DMS79 (cell line): ENCODE data around the gene ZYG11B.
"Not testable (repeated sequence)": the region's sequence is repeated elsewhere in the genome, so short reads cannot be mapped to it uniquely, and the experiment has no call there.

ENCODE experiments used
- DNase-seq: peaks from one replicate; lab custom pipeline; 2025; lab: John Stamatoyannopoulos, UW

The ZYG11B gene

DNA sequence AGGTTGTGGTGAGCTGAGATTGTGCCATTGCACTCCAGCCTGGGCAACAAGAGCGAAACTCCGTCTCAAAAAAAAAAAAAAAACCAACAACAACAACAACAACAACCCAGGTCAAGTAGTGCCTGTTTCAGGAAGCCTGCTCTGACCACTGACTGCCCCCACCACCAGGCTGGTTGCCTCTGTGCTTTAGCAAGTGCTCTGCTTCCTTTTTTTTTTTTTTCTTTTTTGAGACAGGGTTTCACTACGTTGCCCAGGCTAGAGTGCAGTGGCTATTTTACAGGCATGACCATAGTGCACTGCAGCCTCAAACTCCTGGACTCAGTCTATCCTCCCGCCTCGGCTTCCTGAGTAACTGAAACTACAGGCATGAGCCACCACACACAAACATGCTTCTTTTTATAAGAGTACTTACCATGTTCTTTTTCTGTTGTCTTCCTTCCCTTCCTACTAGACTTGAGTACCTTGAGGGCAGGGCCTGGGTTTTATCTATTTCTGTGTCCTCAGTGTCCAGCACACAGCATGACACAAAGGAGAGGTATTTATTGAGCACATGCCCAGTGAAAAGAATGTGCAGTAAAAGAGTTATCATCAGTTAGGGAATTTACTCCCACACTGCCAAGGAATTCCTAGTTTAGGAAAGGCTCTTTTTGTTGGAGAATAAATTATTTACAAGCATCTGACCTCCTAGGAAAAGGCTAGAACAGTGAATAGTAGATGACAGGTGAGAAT lies 18.2 kb upstream of the ZYG11B start:
- DNase-seq = no peak

DNA sequence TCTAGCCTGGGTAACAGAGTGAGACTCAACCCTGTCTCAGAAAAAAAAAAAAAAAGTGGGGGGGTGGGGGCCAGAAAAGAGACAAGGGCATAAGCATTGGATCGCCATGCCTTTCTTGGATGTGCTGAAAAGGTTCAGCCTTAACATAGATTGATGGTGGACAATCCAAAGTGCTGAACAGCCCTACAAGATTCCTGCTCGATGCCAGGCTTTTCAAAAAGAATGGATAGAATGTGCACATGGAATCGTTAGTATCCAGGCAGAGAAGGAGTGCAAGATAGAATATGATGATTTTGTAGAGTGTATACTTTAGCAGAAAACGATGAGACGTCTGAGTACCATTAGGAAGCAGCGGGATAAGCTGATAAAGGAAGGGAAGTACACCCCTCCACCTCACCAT lies 17.2 kb upstream of the ZYG11B start:
- no peak for DNase-seq

DNA sequence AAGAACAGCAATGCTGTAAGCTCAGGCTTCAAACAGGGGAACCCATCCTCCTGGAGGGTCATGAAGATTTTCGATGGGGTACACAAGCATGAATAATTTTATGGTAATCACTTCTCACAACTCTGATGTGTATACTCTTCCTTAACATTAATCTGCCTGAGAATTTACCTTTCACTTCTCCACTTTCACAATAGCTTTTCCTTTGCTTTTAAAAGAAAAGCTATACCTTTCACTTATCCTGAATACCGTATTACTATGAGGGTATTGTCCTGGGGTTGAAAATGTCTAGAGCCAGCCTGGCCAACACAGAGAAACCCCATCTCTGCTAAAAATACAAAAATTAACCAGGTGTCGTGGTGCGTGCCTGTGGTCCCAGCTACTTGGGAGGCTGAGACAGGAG lies 12.7 kb upstream of the ZYG11B start:
- DNase-seq = no peak

DNA sequence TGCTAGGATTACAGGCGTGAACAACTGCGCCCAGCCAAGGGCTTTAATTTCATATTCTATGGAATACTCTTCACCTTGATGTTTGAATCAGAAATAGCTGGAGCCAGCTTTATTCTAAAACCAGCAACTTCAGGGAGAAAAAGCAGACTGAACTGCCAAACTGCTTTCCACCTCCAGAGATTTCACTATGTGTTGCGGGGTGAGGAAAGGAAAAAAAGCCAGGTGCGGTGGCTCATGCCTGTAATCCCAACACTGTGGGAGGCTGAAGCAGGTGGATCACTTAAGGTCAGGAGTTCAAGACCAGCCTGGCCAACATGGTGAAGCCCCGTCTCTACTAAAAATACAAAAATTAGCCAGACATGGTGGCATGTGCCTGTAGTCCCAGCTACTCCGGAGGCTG lies 11.0 kb upstream of the ZYG11B start:
- DNase-seq = not testable (repeated sequence)

DNA sequence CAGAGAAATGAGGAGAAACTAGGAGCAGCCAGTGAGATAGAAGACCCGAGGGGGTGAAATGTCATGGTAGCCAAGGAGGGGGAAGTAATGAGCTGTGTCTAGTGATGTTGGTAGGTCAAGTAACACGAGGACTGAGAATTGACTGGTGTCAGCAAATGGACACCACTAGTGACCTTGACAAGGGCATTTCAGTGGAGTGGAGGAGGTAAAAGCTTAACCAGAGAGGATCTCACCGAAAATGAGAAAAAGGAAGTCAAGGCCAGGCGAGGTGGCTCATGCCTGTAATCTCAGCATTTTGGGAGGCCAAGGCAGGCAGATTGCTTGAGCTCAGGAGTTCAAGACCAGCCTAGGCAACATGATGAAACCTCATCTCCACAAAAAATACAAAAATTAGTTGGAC lies 3.0 kb upstream of the ZYG11B start:
- no peak for DNase-seq

- DNase-seq = no peak
Measured at GRCh38 chr1:52725903-52726264, 369 bp upstream of the ZYG11B start.

DNA sequence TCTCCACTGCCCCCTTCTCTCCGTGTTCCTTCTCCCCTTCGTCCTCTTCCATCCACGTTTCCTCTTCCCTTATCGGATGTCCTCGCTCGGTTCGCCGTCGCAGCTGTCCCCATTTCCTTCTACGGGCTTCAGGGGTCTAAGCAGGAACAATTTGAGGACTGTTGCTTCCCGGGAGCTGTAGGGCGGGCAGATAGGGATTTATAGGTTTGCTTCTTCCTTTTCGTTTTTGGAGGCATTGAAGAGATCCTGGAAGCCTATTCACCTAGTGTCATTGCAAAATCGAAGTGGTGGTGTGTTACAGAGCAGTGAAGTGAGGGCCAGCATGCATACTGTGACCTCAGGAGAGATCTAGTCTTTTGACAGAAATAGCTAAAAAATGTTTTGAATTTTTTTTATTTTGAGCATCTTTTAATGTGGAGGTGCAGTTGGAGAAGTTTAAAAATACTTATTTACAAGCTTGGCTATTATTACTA lies 897 bp downstream of the ZYG11B start:
- DNase-seq = peak; percentile 13

GRCh38 chr1:52727956-52728656 lies 1.9 kb downstream of the ZYG11B start:
- no peak for DNase-seq

DNA sequence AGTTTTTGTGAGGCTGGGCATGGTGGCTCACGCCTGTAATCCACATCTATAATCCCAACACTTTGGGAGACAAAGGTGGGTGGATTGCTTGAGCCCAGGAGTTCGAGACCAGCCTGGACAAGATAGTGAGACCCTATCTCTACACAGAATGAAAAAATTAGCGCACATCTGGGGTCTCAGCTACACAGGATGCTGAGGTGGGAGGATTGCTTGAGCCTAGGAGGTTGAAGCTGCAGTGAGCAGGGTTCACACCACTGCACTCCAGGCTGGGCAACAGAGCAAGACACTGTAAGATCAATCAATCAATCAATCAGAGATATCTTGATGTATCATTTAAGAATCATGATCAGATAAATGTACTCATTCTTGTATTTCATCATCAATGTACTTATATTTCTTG lies 7.1 kb downstream of the ZYG11B start:
- no peak for DNase-seq

DNA sequence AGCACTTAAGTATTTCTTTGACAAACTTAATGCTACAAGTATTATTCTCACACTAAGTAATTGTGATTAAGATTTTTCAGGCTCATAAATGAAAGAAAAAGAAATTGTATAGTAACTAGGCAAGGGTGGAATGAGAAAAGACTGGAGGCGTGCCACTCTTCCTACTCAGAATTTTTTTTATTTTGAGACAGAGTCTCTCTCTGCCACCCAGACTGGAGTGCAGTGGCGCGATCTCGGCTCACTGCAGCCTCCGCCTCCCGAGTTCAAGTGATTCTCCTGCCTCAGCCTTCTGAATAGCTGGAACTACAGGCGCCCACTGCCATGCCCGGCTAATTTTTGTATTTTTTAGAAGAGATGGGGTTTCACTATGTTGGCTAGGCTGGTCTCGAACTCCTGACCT lies 9.1 kb downstream of the ZYG11B start:
- DNase-seq = not testable (repeated sequence)

DNA sequence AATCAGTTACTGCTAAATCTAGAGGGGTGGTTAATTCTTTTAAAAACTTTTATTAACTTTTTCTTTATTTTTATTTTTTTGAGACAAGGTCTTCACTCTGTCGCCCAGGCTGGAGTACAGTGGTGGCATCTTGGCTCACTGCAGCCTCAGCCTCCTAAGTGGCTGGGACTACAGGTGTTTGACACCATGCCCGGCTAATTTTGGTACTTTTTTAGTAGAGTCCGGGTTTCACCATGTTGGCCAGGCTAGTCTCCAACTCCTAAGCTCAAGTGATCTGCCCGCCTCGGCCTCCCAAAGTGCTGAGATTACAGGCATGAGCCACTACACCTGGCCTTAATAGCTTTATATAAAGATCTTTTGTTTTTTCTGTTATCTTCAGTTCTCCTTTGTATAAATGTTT lies 11.9 kb downstream of the ZYG11B start:
- DNase-seq = no peak

DNA sequence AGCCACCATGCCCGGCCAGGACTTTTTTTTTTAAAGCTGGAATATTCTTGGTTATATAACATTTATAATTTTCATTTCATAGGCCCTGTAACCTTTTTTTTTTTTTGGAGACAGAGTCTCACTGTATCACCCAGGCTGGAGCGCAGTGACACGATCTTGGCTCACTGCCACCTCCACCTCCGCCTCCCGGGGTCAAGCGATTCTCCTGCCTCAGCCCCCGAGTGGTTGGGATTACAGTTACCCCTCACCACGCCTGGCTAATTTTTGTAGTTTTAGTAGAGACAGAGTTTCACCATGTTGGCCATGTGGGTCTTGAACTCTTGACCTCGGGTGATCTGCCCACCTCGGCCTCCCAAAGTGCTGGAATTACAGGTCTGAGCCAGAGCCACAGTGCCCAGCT lies 12.6 kb downstream of the ZYG11B start:
- DNase-seq = no peak

DNA sequence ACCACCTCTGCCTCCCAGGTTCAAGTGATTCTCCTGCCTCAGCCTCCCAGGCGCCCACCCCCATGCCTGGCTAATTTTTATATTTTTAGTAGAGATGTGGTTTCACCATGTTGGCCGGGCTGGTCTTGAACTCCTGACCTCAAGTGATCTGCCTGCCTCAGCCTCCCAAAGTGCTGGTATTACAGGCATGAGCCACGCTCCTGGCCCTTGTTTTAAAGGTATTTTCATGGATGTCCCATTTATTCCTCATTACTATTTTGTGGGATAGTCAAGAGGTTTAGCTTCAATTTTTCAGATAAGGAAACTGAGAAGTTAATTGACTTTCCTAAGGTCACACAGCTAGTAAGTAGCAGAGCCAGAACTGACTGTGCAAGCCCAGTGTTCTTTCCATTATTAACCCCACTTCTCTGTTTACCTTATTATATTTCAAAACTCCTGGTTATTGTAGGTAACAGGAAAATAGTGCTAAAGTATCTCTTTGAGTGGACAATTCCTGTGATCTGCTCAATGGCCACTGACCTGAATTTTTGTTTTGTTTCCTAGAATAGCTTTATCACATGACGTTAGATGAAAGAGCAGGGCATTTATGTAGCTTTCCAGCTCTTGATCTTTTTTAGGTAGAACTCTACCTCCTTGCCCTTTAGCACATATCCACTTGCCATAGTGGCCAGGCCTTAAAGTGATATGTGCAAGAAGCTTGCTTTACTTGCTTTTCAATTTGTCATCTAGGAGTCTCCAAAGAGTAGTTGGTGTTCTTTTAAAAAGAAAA lies 13.6 kb downstream of the ZYG11B start:
- DNase-seq = no peak

DNA sequence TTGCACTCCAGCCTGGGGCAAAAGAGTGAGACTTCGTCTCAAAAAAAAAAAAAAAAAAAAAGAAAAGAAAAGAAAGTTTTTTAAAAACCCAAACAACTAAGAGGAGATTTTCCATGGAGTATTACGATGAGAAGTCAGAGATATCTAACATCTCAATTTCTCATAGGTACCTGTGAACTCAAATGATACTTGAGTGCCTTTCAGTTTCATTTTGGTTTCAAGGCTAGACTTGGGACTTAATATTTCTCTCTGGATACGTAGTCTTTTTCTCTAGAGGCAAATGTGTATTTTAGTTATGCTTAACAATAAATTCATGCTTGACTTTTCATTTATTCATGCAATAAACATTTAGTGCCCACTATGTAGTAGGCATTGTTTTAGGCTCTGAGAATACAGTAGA lies 15.0 kb downstream of the ZYG11B start:
- no peak for DNase-seq

- no peak for DNase-seq
Measured at GRCh38 chr1:52746189-52746588, 19.9 kb downstream of the ZYG11B start.

- DNase-seq = no peak
Measured at GRCh38 chr1:52747450-52747849, 21.2 kb downstream of the ZYG11B start.

GRCh38 chr1:52748119-52748518 lies 21.9 kb downstream of the ZYG11B start:
- DNase-seq = no peak

DNA sequence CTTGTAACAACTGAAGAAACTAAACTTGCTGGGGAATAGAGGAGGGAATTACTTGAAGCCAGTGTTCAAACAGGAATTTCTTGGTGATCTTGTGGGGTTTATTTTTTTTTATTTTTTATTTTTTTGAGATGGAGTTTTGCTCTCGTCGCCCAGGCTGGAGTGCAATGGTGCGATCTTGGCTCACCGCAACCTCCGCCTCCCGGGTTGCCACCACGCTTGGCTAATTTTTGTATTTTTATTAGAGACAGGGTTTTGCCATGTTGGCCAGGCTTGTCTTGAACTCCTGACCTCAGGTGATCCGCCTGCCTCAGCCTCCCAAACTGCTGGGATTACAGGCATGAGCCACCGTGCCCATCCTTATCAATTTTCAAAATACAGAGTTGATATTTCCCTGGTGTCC lies 23.2 kb downstream of the ZYG11B start:
- DNase-seq = not testable (repeated sequence)

DNA sequence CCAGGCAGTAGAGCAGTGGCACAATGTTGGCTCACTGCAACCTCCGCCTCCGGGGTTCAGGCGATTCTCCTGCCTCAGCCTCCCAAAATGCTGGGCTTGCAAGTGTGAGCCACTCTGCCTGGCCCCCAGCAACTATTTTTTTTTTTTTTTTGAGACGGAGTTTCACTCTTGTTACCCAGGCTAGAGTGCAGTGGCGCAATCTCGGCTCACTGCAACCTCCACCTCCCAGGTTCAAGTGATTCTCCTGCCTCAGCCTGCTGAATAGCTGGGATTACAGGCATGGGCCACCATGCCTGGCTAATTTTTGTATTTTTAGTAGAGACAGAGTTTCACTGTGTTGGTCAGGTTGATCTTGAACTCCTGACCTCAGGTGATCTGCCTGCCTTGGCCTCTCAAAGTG lies 23.9 kb downstream of the ZYG11B start:
- DNase-seq = not testable (repeated sequence)

GRCh38 chr1:52751589-52752483 lies 25.6 kb downstream of the ZYG11B start:
- DNase-seq = peak; percentile 23

- DNase-seq = no peak
Measured at GRCh38 chr1:52752484-52752826, 26.2 kb downstream of the ZYG11B start.

GRCh38 chr1:52753169-52753568 lies 26.9 kb downstream of the ZYG11B start:
- DNase-seq = no peak
